Stimulated activated CD4-positive, alpha-beta T cell treated with anti-CD3 and anti-CD28 coated beads, Interleukin-1b, Interleukin-23, amount 100 ng/mL, for 24 hours (primary cell): Measurements from ENCODE around the gene SUGCT.

Experiments
- DNase-seq, 4 experiments: peaks; one replicate each; pipeline ENCODE4 v3.0.0-alpha.2; 2020; ENCODE audit warnings: low read depth in 4 of 4, low spot score in 1 of 4

SUGCT gene

GRCh38 chr7:40760293-40760964, 625.6 kb downstream of the SUGCT start:
- no peak for DNase-seq

- no peak for DNase-seq
Observed at GRCh38 chr7:40760987-40761386, 626.2 kb downstream of the SUGCT start.

- DNase-seq, result no peak
Observed at GRCh38 chr7:40761762-40762560, 627.2 kb downstream of the SUGCT start.

- DNase-seq, result no peak
Observed at GRCh38 chr7:40763319-40764287, 628.8 kb downstream of the SUGCT start.

GRCh38 chr7:40765639-40766038, 630.8 kb downstream of the SUGCT start:
- no peak for DNase-seq

GRCh38 chr7:40772096-40772495, 637.3 kb downstream of the SUGCT start:
- DNase-seq, result no peak

GRCh38 chr7:40773656-40774055, 638.9 kb downstream of the SUGCT start:
- no peak for DNase-seq

- DNase-seq, result no peak
Observed at GRCh38 chr7:40775877-40776276, 641.1 kb downstream of the SUGCT start.

- no peak for DNase-seq
Observed at GRCh38 chr7:40777730-40778312, 643.0 kb downstream of the SUGCT start.

GRCh38 chr7:40780460-40780859, 645.7 kb downstream of the SUGCT start:
- DNase-seq, result no peak

- DNase-seq, result no peak
Observed at GRCh38 chr7:40782836-40783235, 648.0 kb downstream of the SUGCT start.

- DNase-seq, result no peak
Observed at GRCh38 chr7:40784176-40784575, 649.4 kb downstream of the SUGCT start.

GRCh38 chr7:40786909-40787308, 652.1 kb downstream of the SUGCT start:
- no peak for DNase-seq

- DNase-seq, result no peak
Observed at GRCh38 chr7:40793132-40793531, 658.3 kb downstream of the SUGCT start.

- no peak for DNase-seq
Observed at GRCh38 chr7:40795607-40796006, 660.8 kb downstream of the SUGCT start.

GRCh38 chr7:40796723-40797122, 661.9 kb downstream of the SUGCT start:
- DNase-seq, result no peak

GRCh38 chr7:40798613-40799012, 663.8 kb downstream of the SUGCT start:
- DNase-seq, result no peak

- no peak for DNase-seq
Observed at GRCh38 chr7:40799493-40800403, 664.9 kb downstream of the SUGCT start.

- no peak for DNase-seq
Observed at GRCh38 chr7:40800771-40801170, 666.0 kb downstream of the SUGCT start.

- DNase-seq, result no peak
Observed at GRCh38 chr7:40802497-40802896, 667.7 kb downstream of the SUGCT start.
